ENCODE results near the gene CBLB. TPM values are rescaled to one million over a fixed set of nuclear protein-coding genes. Genes with fewer than 3 reads are reported as not detected.

CBLB gene
- total RNA-seq, 1 donor from 2014 or later, result 5.9 TPM

GRCh38 chr3:105830836-105831235 lies 38.0 kb downstream of the CBLB start:
- no peak for TF ChIP-seq CTCF (conservative IDR thresholded peaks at IDR 0.05; ENCODE audit: low read depth, low read length)
- no peak for DNase-seq (ENCODE audit: low read depth)
- no peak overlapping the region for H3K4me3 ChIP-seq (ENCODE audit: low read depth, low read length)

GRCh38 chr3:105829871-105830622 lies 38.8 kb downstream of the CBLB start:
- DNase-seq (ENCODE audit: low read depth), result no peak
- no peak for TF ChIP-seq CTCF (conservative IDR thresholded peaks at IDR 0.05; ENCODE audit: low read depth, low read length)

GRCh38 chr3:105829229-105829628 lies 39.6 kb downstream of the CBLB start:
- TF ChIP-seq CTCF (conservative IDR thresholded peaks at IDR 0.05; ENCODE audit: low read depth, low read length), result no peak
- DNase-seq (ENCODE audit: low read depth), result no peak
- H3K4me3 ChIP-seq (ENCODE audit: low read depth, low read length), result no peak overlapping the region

More at GRCh38 chr3:105829871-105830622, 38.8 kb downstream of the CBLB start:
- no peak overlapping the region for H3K4me3 ChIP-seq (ENCODE audit: low read depth, low read length)

- TF ChIP-seq CTCF (conservative IDR thresholded peaks at IDR 0.05; ENCODE audit: low read depth, low read length), result no peak
- no peak overlapping the region for H3K4me3 ChIP-seq (ENCODE audit: low read depth, low read length)
- no peak for DNase-seq (ENCODE audit: low read depth)
Measured at GRCh38 chr3:105828703-105829102, 40.1 kb downstream of the CBLB start.

- H3K4me3 ChIP-seq (ENCODE audit: low read depth, low read length), result no peak overlapping the region
- DNase-seq (ENCODE audit: low read depth), result peak; percentile 68
- TF ChIP-seq CTCF (conservative IDR thresholded peaks at IDR 0.05; ENCODE audit: low read depth, low read length), result peak; percentile 65
Measured at GRCh38 chr3:105827959-105828358, 40.9 kb downstream of the CBLB start.

- H3K4me3 ChIP-seq (ENCODE audit: low read depth, low read length), result no peak overlapping the region
- TF ChIP-seq CTCF (conservative IDR thresholded peaks at IDR 0.05; ENCODE audit: low read depth, low read length), result no peak
- DNase-seq (ENCODE audit: low read depth), result no peak
Measured at GRCh38 chr3:105826778-105827634, 41.8 kb downstream of the CBLB start.
